Measurements from ENCODE around the gene ALDH3B1. TPM values are rescaled to one million over a fixed set of nuclear protein-coding genes. Genes with fewer than 3 reads are reported as not detected.

ALDH3B1 gene
- total and polyA plus RNA-seq, 9 of the 15 experiments (the other 6 are each of a cell fraction or from before 2014, with no cell fraction given), result 0.01 to 0.35 (median 0.07) TPM; not detected in 2

- TF ChIP-seq ZBTB34 (CRISPR knock-in tag; IDR thresholded peaks at IDR 0.05) (no peak), STAT5A (IDR thresholded peaks at IDR 0.05; ENCODE audit: borderline replicate concordance, low read length) (peak; percentile 8; the same call in 1 of the 2 replicates), ZNF512 (tag; IDR thresholded peaks at IDR 0.05) (no peak), ELF1 (tag; IDR thresholded peaks at IDR 0.05) (no peak), RNF219 (CRISPR knock-in tag; IDR thresholded peaks at IDR 0.05) (no peak), RNF2 (IDR thresholded peaks at IDR 0.05) (peak; percentile 17; the same call in 1 of the 2 replicates), ZC3H8 (IDR thresholded peaks at IDR 0.05) (no peak), SMAD3 (CRISPR knock-in tag; conservative IDR thresholded peaks at IDR 0.05) (no peak), ZNF133 (CRISPR knock-in tag; IDR thresholded peaks at IDR 0.05) (no peak), CGGBP1 (CRISPR knock-in tag; IDR thresholded peaks at IDR 0.05) (no peak), CC2D1A (IDR thresholded peaks at IDR 0.05) (peak; percentile 34; the same call in 1 of the 2 replicates), KAT8 (IDR thresholded peaks at IDR 0.05; ENCODE audit: low read depth) (no peak), YBX1 (IDR thresholded peaks at IDR 0.05) (no peak), ZNF766 (CRISPR knock-in tag; conservative IDR thresholded peaks at IDR 0.05) (peak; percentile 79), ZNF408 (CRISPR knock-in tag; IDR thresholded peaks at IDR 0.05; ENCODE audit: low read depth) (no peak), SPI1 (IDR thresholded peaks at IDR 0.05; ENCODE audit: borderline replicate concordance, low read depth, low read length) (no peak), NR3C1 (CRISPR knock-in tag; IDR thresholded peaks at IDR 0.05) (no peak; the same call in 1 of the 2 replicates), NR1H2 (CRISPR knock-in tag; IDR thresholded peaks at IDR 0.05) (no peak), JUN (IDR thresholded peaks at IDR 0.05; ENCODE audit: borderline replicate concordance, low read depth, low read length) (peak; percentile 91), JUN (CRISPR knock-in tag; IDR thresholded peaks at IDR 0.05; ENCODE audit: borderline replicate concordance) (peak; percentile 82; the same call in 1 of the 2 replicates), GTF2A2 (tag; IDR thresholded peaks at IDR 0.05) (no peak), FOXA3 (CRISPR knock-in tag; conservative IDR thresholded peaks at IDR 0.05 in 1 of 2, IDR thresholded peaks at IDR 0.05 in 1 of 2) (no peak), JUND (IDR thresholded peaks at IDR 0.05; ENCODE audit: borderline replicate concordance, low read depth, low read length) (peak; percentile 98), JUND (tag; IDR thresholded peaks at IDR 0.05; ENCODE audit: borderline replicate concordance, low read depth, low read length) (peak; percentile 95), CXXC5 (CRISPR knock-in tag; IDR thresholded peaks at IDR 0.05) (peak; percentile 92)
These were observed 33.4 kb downstream of the ALDH3B1 start (continued) for GRCh38 chr11:68043349-68044144.

Measured in K562 (cell line).